NB4 (cell line): Measurements from ENCODE around the gene E2F6.

ENCODE experiments used
- POLR2A ChIP-seq: IDR thresholded peaks from 2 replicates; pipeline ENCODE4 v1.6.1; 2011; ENCODE audit warnings: mild to moderate bottlenecking; ENCODE audit not compliant: insufficient read length; ENCODE audit errors: extremely low read depth
- TF ChIP-seq, protein P1 (sequence below): IDR thresholded peaks from one replicate; pipeline ENCODE4 v1.5.1; 2012; ENCODE audit warnings: low read depth, low read length

DNA sequence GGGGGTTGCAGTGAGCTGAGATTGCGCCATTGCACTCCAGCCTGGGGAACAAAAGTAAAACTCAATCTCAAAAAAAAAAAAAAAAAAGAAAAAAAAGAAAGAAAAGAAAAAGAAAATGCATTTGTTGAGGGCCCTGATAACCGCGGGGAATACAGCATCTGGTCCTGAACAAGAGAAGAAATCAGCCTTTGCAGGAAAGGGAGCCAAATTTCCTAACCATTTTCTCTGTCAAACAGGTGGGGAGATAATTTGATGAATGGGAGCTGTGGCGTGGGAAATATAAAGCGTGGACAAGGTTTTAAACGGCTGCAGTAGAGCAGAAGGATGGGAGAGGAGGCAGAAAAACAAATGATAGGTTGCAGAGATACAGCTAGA, 864 bp downstream of the E2F6 start:
- TF ChIP-seq, protein P1, sequence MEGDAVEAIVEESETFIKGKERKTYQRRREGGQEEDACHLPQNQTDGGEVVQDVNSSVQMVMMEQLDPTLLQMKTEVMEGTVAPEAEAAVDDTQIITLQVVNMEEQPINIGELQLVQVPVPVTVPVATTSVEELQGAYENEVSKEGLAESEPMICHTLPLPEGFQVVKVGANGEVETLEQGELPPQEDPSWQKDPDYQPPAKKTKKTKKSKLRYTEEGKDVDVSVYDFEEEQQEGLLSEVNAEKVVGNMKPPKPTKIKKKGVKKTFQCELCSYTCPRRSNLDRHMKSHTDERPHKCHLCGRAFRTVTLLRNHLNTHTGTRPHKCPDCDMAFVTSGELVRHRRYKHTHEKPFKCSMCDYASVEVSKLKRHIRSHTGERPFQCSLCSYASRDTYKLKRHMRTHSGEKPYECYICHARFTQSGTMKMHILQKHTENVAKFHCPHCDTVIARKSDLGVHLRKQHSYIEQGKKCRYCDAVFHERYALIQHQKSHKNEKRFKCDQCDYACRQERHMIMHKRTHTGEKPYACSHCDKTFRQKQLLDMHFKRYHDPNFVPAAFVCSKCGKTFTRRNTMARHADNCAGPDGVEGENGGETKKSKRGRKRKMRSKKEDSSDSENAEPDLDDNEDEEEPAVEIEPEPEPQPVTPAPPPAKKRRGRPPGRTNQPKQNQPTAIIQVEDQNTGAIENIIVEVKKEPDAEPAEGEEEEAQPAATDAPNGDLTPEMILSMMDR, result no peak
- TF ChIP-seq POLR2A, result no peak
